H1 (cell line): ENCODE results near the gene ABHD16A. TPM values are rescaled to one million over a fixed set of nuclear protein-coding genes. Genes with fewer than 3 reads are reported as not detected.

Experiments used
- CTCF ChIA-PET: fragments of 300-600 bp; sonication (Branson Sonifier 250); formaldehyde crosslinking; loops from one replicate; lab custom pipeline; 2021; ENCODE audit not compliant: partially characterized antibody; lab: Charles Lee
- POLR2A ChIA-PET: fragments of 300-600 bp; sonication (Branson Sonifier 250); formaldehyde crosslinking; loops from one replicate; lab custom pipeline; 2021; ENCODE audit warnings: inconsistent platforms; ENCODE audit not compliant: partially characterized antibody; lab: Charles Lee
- DNase-seq, 2 experiments: peaks; one replicate each; pipeline versions ENCODE4 v3.0.0 to v3.0.0-alpha.2; 2010 to 2022; ENCODE audit warnings: low spot score in 2 of 2, low read depth in 1 of 2, mixed read lengths in 1 of 2
- FAIRE-seq: peaks from 2 replicates; lab custom pipeline; 2011; peaks lifted over from hg19 to GRCh38; lab: Jason Lieb, UNC
- H2AFZ ChIP-seq: 2 replicates; pipeline ENCODE4 v1.8.1; 2012; ENCODE audit warnings: low read length, inconsistent platforms
- H2AK5ac ChIP-seq: 2 replicates; pipeline ENCODE4 v1.6.1; 2013; ENCODE audit warnings: low read depth, low read length
- H2BK120ac ChIP-seq: replicated peaks from 2 replicates; pipeline ENCODE3; 2013; ENCODE audit warnings: low read depth, low read length, inconsistent platforms
- H2BK12ac ChIP-seq: 2 replicates; pipeline ENCODE4 v1.6.1; 2013; ENCODE audit warnings: low read depth, low read length
- H2BK15ac ChIP-seq: 2 replicates; pipeline ENCODE4 v1.6.1; 2013; ENCODE audit warnings: low read length
- H2BK20ac ChIP-seq: 2 replicates; pipeline ENCODE4 v1.6.1; 2013; ENCODE audit warnings: low read length
- H2BK5ac ChIP-seq: 2 replicates; pipeline ENCODE4 v1.6.1; 2013; ENCODE audit warnings: low read depth, low read length
- H3K14ac ChIP-seq: 2 replicates; pipeline ENCODE4 v1.6.1; 2013; ENCODE audit warnings: inconsistent platforms; ENCODE audit not compliant: insufficient read length
- H3K18ac ChIP-seq: 2 replicates; pipeline ENCODE4 v1.6.1; 2013; ENCODE audit warnings: low read length; ENCODE audit errors: extremely low read depth
- H3K23ac ChIP-seq: 2 replicates; pipeline ENCODE4 v1.6.1; 2013; ENCODE audit warnings: inconsistent platforms; ENCODE audit not compliant: insufficient read length
- H3K23me2 ChIP-seq: 2 replicates; pipeline ENCODE4 v1.6.1; 2013; ENCODE audit warnings: low read depth, low read length
- H3K27ac ChIP-seq: 2 replicates; pipeline ENCODE4 v1.6.1; 2011; ENCODE audit warnings: low read depth, low read length, inconsistent platforms
- H3K27me3 ChIP-seq, 4 experiments: replicated peaks in 1 of 4; 1 replicate in 1 of 4; 2 replicates in 3 of 4; pipeline versions ENCODE4 v1.6.1 to v1.8.1; 2011 to 2013; ENCODE audit warnings: low read length in 3 of 4, mild to moderate bottlenecking in 3 of 4, inconsistent platforms in 2 of 4, mixed read lengths in 2 of 4, moderate library complexity in 1 of 4; ENCODE audit not compliant: control insufficient read depth in 3 of 4, insufficient read depth in 3 of 4; ENCODE audit errors: extremely low read depth in 1 of 4
- H3K36me3 ChIP-seq, 4 experiments: 2 replicates each; pipeline versions ENCODE4 v1.6.1 to v1.8.1; 2011 to 2013; ENCODE audit warnings: mild to moderate bottlenecking in 4 of 4, low read length in 3 of 4, moderate library complexity in 2 of 4, control low read depth in 1 of 4, inconsistent platforms in 1 of 4; ENCODE audit not compliant: insufficient read depth in 4 of 4, control insufficient read depth in 2 of 4
- H3K4ac ChIP-seq: replicated peaks from 2 replicates; pipeline ENCODE3; 2013; ENCODE audit warnings: low read length, low read depth, mixed read lengths, inconsistent platforms; ENCODE audit not compliant: insufficient read length
- H3K4me1 ChIP-seq, 4 experiments: replicated peaks in 1 of 4; 1 replicate in 1 of 4; 2 replicates in 3 of 4; pipeline versions ENCODE4 v1.6.1 to v1.8.1; 2011 to 2013; ENCODE audit warnings: low read length in 3 of 4, inconsistent platforms in 2 of 4, mixed read lengths in 1 of 4; ENCODE audit not compliant: insufficient read depth in 4 of 4, control insufficient read depth in 3 of 4
- H3K4me2 ChIP-seq, 2 experiments: 2 replicates each; pipeline versions ENCODE4 v1.6.1 to v1.8.1; 2011 to 2013; ENCODE audit warnings: low read depth in 2 of 2, low read length in 2 of 2, control low read depth in 1 of 2, inconsistent platforms in 1 of 2, mild to moderate bottlenecking in 1 of 2; ENCODE audit not compliant: insufficient read depth in 1 of 2
- H3K4me3 ChIP-seq, 4 experiments: fragments of 200-600, 300-600 bp in 1 of 4; sonication (generic), shearing (Covaris generic), sonication (Bioruptor Twin) in 1 of 4; 2 replicates each; pipeline versions ENCODE4 v1.5.1 to v1.8.1; 2011 to 2016; ENCODE audit warnings: low read length in 4 of 4, low read depth in 3 of 4, control low read depth in 2 of 4, inconsistent platforms in 2 of 4, mild to moderate bottlenecking in 2 of 4, mixed read lengths in 1 of 4, moderate library complexity in 1 of 4; ENCODE audit not compliant: insufficient read depth in 2 of 4; ENCODE audit errors: extremely low read depth in 1 of 4
- H3K56ac ChIP-seq: replicated peaks from 2 replicates; pipeline ENCODE3; 2013; ENCODE audit warnings: low read depth, mild to moderate bottlenecking, mixed read lengths, low read length, inconsistent platforms; ENCODE audit not compliant: insufficient read length
- H3K79me1 ChIP-seq: 2 replicates; pipeline ENCODE4 v1.6.1; 2013; ENCODE audit warnings: low read depth, low read length, control low read depth
- H3K79me2 ChIP-seq, 2 experiments: 2 replicates each; pipeline versions ENCODE4 v1.6.1 to v1.8.1; 2012 to 2013; ENCODE audit warnings: low read length in 2 of 2, mild to moderate bottlenecking in 2 of 2, inconsistent platforms in 1 of 2; ENCODE audit not compliant: insufficient read depth in 2 of 2, control insufficient read depth in 1 of 2
- H3K9ac ChIP-seq, 4 experiments: replicated peaks in 1 of 4; 1 replicate in 1 of 4; 2 replicates in 3 of 4; pipeline versions ENCODE4 v1.6.1 to v1.8.1; 2011 to 2013; ENCODE audit warnings: low read depth in 3 of 4, low read length in 3 of 4, control low read depth in 2 of 4, mild to moderate bottlenecking in 2 of 4, moderate library complexity in 2 of 4, inconsistent platforms in 1 of 4; ENCODE audit errors: extremely low read depth in 1 of 4
- H3K9me3 ChIP-seq, 2 experiments: 2 replicates each; pipeline versions ENCODE4 v1.6.1 to v1.8.1; 2012 to 2013; ENCODE audit warnings: mild to moderate bottlenecking in 2 of 2, moderate library complexity in 2 of 2, control low read depth in 1 of 2, inconsistent platforms in 1 of 2, low read depth in 1 of 2, low read length in 1 of 2, mixed read lengths in 1 of 2; ENCODE audit not compliant: insufficient read depth in 2 of 2
- H4K20me1 ChIP-seq, 2 experiments: replicated peaks in 1 of 2; 2 replicates each; pipeline versions ENCODE3 to v1.8.1; 2011 to 2013; ENCODE audit warnings: inconsistent platforms in 2 of 2, low read length in 2 of 2, mild to moderate bottlenecking in 1 of 2; ENCODE audit not compliant: insufficient read depth in 2 of 2, control insufficient read depth in 1 of 2
- H4K5ac ChIP-seq: 2 replicates; pipeline ENCODE4 v1.6.1; 2013; ENCODE audit warnings: low read length, low read depth, mixed read lengths, inconsistent platforms; ENCODE audit not compliant: insufficient read length
- H4K8ac ChIP-seq: 2 replicates; pipeline ENCODE4 v1.8.0; 2013; ENCODE audit warnings: mild to moderate bottlenecking, moderate library complexity, low read length, inconsistent platforms; ENCODE audit not compliant: insufficient read depth; ENCODE audit errors: extremely low read depth
- H4K91ac ChIP-seq: replicated peaks from 2 replicates; pipeline ENCODE3; 2013; ENCODE audit warnings: low read length, mixed read lengths, inconsistent platforms; ENCODE audit not compliant: insufficient read length
- ASH2L ChIP-seq: fragments of 200-600, 300-600 bp; sonication (generic); IDR thresholded peaks from one replicate; pipeline ENCODE4 v1.7.1; 2017; ENCODE audit warnings: low read length
- EP300 ChIP-seq, 2 experiments: IDR thresholded peaks; 1 replicate in 1 of 2; 2 replicates in 1 of 2; pipeline ENCODE4 v1.6.1; 2011 to 2012; ENCODE audit warnings: low read depth in 2 of 2, low read length in 2 of 2, mild to moderate bottlenecking in 2 of 2, borderline replicate concordance in 1 of 2, inconsistent platforms in 1 of 2, moderate library complexity in 1 of 2
- HDAC2 ChIP-seq, 2 experiments: fragments of 300-600 bp in 1 of 2; sonication (generic) in 1 of 2; IDR thresholded peaks; 2 replicates each; pipeline ENCODE4 v1.6.1; 2011 to 2012; ENCODE audit warnings: low read depth in 2 of 2, low read length in 2 of 2, mild to moderate bottlenecking in 2 of 2, moderate library complexity in 2 of 2, borderline replicate concordance in 1 of 2, inconsistent platforms in 1 of 2
- JUND ChIP-seq: IDR thresholded peaks from 2 replicates; pipeline ENCODE4 v1.6.1; 2011; ENCODE audit warnings: mild to moderate bottlenecking, improper control_type of control experiment, low read length
- PHF8 ChIP-seq: fragments of 200-600 bp; sonication (generic); conservative IDR thresholded peaks from 2 replicates; pipeline ENCODE4 v1.7.1; 2012; ENCODE audit warnings: low read depth, mild to moderate bottlenecking, inconsistent platforms, low read length, moderate library complexity
- POLR2AphosphoS5 ChIP-seq: IDR thresholded peaks from 2 replicates; pipeline ENCODE4 v1.6.1; 2011; ENCODE audit warnings: low read depth, low read length
- RFX5 ChIP-seq: IDR thresholded peaks from 2 replicates; pipeline ENCODE4 v1.6.1; 2011; ENCODE audit warnings: low read depth, low read length, improper control_type of control experiment, borderline replicate concordance
- SAP30 ChIP-seq: fragments of 300-600 bp; sonication (generic); IDR thresholded peaks from 2 replicates; pipeline ENCODE4 v1.7.1; 2012; ENCODE audit warnings: low read length, moderate library complexity, mild to moderate bottlenecking, inconsistent platforms; ENCODE audit not compliant: insufficient read depth, insufficient replicate concordance
- SIN3A ChIP-seq, 2 experiments: IDR thresholded peaks in 1 of 2; conservative IDR thresholded peaks in 1 of 2; 2 replicates each; pipeline ENCODE4 v1.6.1; 2011 to 2012; ENCODE audit warnings: low read length in 2 of 2, improper control_type of control experiment in 1 of 2, low read depth in 1 of 2, mild to moderate bottlenecking in 1 of 2
- SP1 ChIP-seq: IDR thresholded peaks from 2 replicates; pipeline ENCODE4 v1.6.1; 2011; ENCODE audit warnings: low read depth, low read length
- WGBS, 2 experiments: shearing (Covaris generic) in 1 of 2; methylation state at CpG; one replicate each; pipeline versions ENCODE4 v1.1.6 to v1.1.7; 2013 to 2015; ENCODE audit warnings: low lambda C conversion rate in 2 of 2, mixed read lengths in 2 of 2, inconsistent platforms in 1 of 2, low coverage in 1 of 2, missing lambda C conversion rate in 1 of 2; ENCODE audit not compliant: insufficient replicate concordance in 2 of 2, insufficient coverage in 1 of 2, insufficient read length in 1 of 2; ENCODE audit errors: extremely low coverage in 1 of 2, missing lambda C conversion rate in 1 of 2; 5-methylcytosine and 5-hydroxymethylcytosine counted together
- polyA plus RNA-seq, 7 experiments: library from polyadenylated mRNA; depleted of rRNA in 3 of 7; stranded (reverse) in 5 of 7; unstranded in 2 of 7; fragments of >200 nt in 5 of 7; fragments of 200-250 nt in 2 of 7; gene quantifications; 1 replicate in 5 of 7; 2 replicates in 1 of 7; 4 replicates in 1 of 7; pipeline versions ENCODE4 v1.2.1 to v1.2.3, GENCODE V29; 2011 to 2013; ENCODE audit warnings: missing spikeins in 2 of 7, mixed read lengths in 2 of 7
- total RNA-seq: library from RNA; stranded (reverse); fragmentation: NEBNext Ultra II Directional; extraction: Animal tissue kit (Norgen Biotek cat#: 25700); gene quantifications from 2 replicates; pipeline ENCODE4 v1.2.1, GENCODE V29; 2021

ABHD16A gene
- total and polyA plus RNA-seq, 2 of the 8 experiments (the other 6 are each of a cell fraction or from before 2014, with no cell fraction given) = 32.9 to 40.2 TPM

- peak overlapping the region; percentile 25 for H3K27ac ChIP-seq
- no peak overlapping the region for H2AK5ac ChIP-seq
- ChIA-PET POLR2A (interaction anchor here (0.6 to 8.7 kb wide), 29 partner anchors 10 to 346 kb away, joined by 3 to 73 read pairs (median 4); partner anchors contain the start of genes CSNK2B, DDX39B, GPANK1 and LY6G6C), CTCF (interaction anchor here (0.6 to 5.6 kb wide), 11 partner anchors 10 to 287 kb away, joined by 3 to 23 read pairs (median 3); no protein-coding TSS in a partner anchor)
- peak overlapping the region in 3 of 4 experiments; percentile 40 to 77 (median 63); a peak in 6 of 7 replicates for H3K9ac ChIP-seq
- no peak overlapping the region for H3K56ac ChIP-seq
- peaks cover 8% of the 10 kb centered on the region; the same call in 1 of the 2 replicates for H3K79me1 ChIP-seq
- no peak overlapping the region for H2BK120ac ChIP-seq
- H3K4ac ChIP-seq = no peak overlapping the region
- 0 out of 2 replicates have a peak overlapping the region, but pooled peaks have one; percentile 1 for H2BK12ac ChIP-seq
- peak overlapping the region; percentile 82 to 98 (median 92) for H3K4me3 ChIP-seq
- peak overlapping the region; percentile 71; the same call in 1 of the 2 replicates for H3K18ac ChIP-seq
- peaks cover 22 to 32% (median 25%) of the 10 kb centered on the region in 4 experiments for H3K4me1 ChIP-seq
- no peak overlapping the region for H4K91ac ChIP-seq
- H2BK20ac ChIP-seq = 0 out of 2 replicates have a peak overlapping the region, but pooled peaks have one; percentile 61
- peak overlapping the region; percentile 97 for H2BK5ac ChIP-seq
- no peak for FAIRE-seq
- H3K79me2 ChIP-seq = peaks cover 0 to 26% of the 10 kb centered on the region in 2 experiments; a peak in 2 of 4 replicates
- no peak overlapping the region for H2AFZ ChIP-seq
- H2BK15ac ChIP-seq = peak overlapping the region; percentile 54; the same call in 1 of the 2 replicates
- H4K5ac ChIP-seq = no peak overlapping the region
- H3K9me3 ChIP-seq = no peaks in the 10 kb centered on the region
- H4K8ac ChIP-seq = peak overlapping the region; percentile 42; the same call in 1 of the 2 replicates
- peaks cover 4 to 5% of the 10 kb centered on the region in 2 experiments for H4K20me1 ChIP-seq
- no peak overlapping the region for H3K23ac ChIP-seq
- no peak overlapping the region for H3K14ac ChIP-seq
- DNase-seq = peak; percentile 56 to 74
- peaks cover 10 to 30% (median 21%) of the 10 kb centered on the region in 4 experiments for H3K36me3 ChIP-seq
- H3K27me3 ChIP-seq = no peaks in the 10 kb centered on the region
- H3K4me2 ChIP-seq = peak overlapping the region; percentile 78 to 99
- 3% methylated on average over 17 of the region's 18 CpGs; no CpG with 5 or more reads in 1 of the 2 experiments for whole genome bisulfite sequencing, 2 experiments
- peaks cover 20% of the 10 kb centered on the region for H3K23me2 ChIP-seq
- no peak for TF ChIP-seq PHF8
- peak; percentile 61 to 77; a peak in 3 of 4 replicates for TF ChIP-seq HDAC2 (IDR thresholded peaks at IDR 0.05; ENCODE audit: borderline replicate concordance in 1 of 2, low read depth in 2 of 2, low read length in 2 of 2)
- peak; percentile 72; the same call in 1 of the 2 replicates for TF ChIP-seq SP1
- peak; percentile 97 for TF ChIP-seq JUND
- TF ChIP-seq ASH2L = peak; percentile 18
- TF ChIP-seq RFX5 = no peak
- peak; percentile 93 to 94; a peak in 3 of 4 replicates for TF ChIP-seq SIN3A (conservative IDR thresholded peaks at IDR 0.05 in 1 of 2, IDR thresholded peaks at IDR 0.05 in 1 of 2; ENCODE audit: low read depth in 1 of 2, low read length in 2 of 2)
- peak; percentile 88 for TF ChIP-seq SAP30
- peak in 1 of 2 experiments; percentile 47; a peak in 1 of 3 replicates for TF ChIP-seq EP300 (IDR thresholded peaks at IDR 0.05; ENCODE audit: borderline replicate concordance in 1 of 2, low read depth in 2 of 2, low read length in 2 of 2)
- no peak for TF ChIP-seq POLR2AphosphoS5
Observed at GRCh38 chr6:31734821-31735406, 31.8 kb upstream of the ABHD16A start.
